Measurements from ENCODE around the gene ZDHHC3.
"Not testable (repeated sequence)": the region's sequence is repeated elsewhere in the genome, so short reads cannot be mapped to it uniquely, and the experiment has no call there.

Gene ZDHHC3

DNA sequence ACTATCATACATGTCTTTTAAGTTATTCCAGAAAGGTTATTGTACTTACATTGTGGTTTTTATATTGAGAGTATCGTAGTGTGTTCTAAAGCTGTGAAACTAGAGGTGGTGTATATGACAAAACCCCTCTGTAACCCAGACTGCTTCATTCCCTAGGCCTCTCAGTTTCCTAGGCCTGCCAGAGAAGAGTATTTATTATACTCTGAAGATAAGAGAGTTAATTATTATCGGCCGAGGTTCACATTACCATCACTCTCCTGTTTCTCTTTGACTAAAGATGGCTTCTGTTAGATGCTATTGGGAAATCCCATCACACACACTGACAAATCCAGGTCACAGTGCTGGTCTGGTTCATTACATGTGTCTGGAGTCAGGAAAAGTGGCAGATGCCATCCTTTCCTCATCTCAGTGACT is 20.6 kb upstream of the ZDHHC3 start:
- in situ Hi-C loops (cut with MboI; ENCODE audit: low sequenced_read_pairs): no loop called here

DNA sequence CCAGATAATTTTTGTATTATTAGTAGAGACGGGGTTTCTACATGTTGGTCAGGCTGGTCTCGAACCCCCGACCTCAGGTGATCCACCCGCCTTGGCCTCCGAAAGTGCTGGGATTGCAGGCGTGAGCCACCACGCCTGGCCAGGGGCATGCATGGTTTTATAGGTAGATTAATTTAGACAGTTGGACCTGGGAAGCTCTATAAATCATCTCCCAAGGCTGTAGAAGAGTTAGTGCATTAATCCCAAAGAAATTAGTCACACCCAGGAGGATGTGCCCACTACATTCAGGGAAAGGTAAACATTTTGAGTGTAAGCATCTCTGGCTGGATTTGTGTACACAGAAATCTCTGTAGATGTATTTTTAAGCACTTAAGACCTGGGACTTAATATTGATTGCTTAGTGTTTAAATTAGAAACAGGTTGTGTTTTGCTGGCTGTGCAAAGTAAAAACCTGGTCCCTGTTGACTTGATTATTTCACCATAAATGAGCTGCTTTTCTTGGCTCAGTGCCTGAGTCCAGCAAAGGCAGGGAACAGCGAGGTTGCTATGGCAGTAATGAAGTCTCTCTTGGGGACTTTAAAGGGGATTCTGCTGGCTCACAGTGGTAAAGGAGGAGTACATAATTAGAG is 19.3 kb upstream of the ZDHHC3 start:
- in situ Hi-C loops (cut with MboI; ENCODE audit: low sequenced_read_pairs): no loop called here

DNA sequence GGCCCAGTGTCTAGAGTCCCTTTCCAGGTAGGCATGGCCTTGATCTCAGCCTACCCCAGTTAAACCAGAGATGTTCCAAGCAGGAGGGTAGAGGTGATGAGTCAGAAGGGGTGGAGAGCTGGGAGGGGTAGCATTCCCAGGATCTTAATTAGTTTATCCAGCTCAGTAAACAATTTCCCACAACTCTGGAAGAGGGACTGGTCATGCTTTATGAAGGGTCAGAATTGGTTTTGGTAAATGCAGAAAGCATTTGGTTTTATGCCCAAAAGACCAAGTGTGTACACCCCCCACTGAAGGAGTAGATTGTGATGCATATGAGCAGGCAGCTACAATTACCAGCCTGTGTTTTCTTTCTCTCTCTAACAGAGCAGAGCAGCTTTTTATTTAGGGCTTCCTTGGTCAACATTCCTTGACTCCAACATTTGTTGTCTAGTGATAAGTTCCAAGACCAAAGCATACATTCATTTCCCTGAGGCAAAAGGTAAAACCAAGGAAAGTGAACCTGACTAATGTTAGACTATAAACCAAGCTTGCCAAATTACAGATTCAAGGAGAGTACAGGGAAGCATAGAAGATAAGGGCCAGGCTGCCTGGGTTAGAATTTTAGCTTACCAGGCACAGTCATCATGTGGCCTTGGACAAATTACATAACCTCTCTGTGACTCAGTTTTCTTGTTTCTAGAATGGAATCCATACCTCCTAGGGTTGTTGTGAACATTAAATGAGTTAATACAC is 17.7 kb upstream of the ZDHHC3 start:
- in situ Hi-C loops (cut with MboI; ENCODE audit: low sequenced_read_pairs): no loop called here

DNA sequence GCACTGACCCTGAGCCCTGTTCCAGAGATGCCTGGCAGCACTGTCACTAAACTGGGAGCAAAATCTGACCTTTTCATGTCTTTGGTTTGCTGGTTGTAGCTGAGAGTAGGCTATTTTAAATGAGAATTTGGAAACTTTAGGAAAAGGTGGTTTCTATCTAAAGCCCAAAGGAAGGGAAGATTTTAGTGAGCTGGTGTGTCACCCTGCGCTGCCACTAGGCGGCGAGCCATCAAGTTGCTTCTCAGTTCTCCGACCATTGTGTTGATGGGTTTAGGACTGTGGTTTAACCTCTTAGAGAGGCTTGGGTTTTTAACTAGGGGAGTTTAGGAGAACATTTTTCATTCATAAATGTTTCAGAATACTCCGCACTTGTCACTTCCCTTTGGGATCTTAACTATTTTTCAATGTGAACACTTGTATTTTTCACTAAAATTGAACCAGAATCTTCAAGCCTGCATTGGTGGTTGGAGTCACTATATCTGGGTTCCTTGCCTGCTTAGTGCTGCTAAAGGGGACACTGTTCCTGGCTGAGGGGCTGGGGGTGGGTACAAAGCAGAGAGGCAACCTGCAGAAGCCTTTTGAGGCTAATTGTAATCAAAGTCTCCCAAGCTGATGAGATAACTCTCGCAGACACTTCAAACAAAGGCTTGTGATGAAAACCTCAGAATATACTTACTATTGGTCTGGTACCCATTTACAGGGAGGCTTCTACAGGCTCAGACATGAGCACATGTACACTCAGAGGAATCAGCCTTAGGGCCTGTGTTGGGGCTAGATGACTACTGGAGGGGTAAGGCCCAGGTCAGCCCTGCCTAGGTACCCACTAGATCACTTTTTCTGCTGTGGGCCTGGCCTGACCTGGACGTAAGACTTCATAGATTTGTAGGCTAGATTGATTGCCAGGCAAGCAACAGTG is 16.8 kb upstream of the ZDHHC3 start:
- in situ Hi-C loops (cut with MboI; ENCODE audit: low sequenced_read_pairs): no loop called here

DNA sequence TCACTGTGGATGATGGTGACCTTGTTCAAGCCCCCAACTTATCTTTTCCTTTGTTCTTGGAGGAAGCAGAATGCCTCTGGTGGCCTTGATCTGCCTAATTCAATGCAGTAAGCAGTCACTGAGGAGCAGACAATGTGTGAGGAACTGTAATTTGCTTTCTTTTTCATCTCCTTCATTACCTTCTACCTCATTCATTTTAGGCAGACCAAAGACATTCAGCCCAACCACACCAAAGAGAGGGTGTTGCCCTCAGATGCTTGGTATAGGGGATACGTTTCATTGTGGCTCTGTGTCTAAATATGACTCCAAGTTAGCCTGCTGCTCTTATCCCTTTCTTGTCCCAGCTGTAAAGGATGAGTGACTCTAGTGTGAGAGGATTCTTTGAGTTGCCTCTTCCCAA is 15.4 kb upstream of the ZDHHC3 start:
- in situ Hi-C loops (cut with MboI; ENCODE audit: low sequenced_read_pairs): no loop called here

DNA sequence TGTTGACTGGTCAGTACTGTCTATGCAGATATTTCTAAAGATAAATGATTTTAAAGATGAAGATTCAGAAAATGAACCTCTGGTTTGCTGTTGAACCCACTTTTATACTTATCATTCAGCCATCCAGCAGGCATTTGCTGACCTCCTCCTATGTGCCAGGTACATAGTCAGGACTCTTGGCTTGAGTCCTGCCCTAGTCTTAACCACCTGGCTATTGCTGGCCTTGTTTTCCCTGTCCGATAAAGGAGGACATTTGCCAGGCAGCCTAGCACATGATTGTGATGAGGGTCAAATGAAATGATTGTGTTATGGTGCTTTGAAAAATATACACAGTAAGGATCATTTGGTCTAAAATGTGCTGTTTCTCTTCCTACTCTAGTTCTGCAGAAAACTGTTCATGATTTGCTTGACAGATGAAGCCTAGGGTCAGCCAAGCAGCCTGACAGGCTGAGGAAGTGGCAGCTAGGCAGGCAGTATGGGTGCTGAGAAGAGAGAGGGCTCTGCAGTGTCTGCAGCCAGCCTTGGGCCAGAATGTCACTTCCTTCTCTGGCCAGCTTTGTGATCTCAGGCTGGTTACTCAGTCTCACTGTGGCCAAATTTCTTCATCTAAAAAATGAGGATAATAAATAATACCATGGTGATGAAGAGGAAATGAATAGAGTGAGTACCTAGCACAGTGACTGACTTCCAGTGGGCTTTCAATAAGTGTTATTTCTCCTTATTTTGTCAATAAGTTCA is 13.8 kb upstream of the ZDHHC3 start:
- in situ Hi-C loops (cut with MboI; ENCODE audit: low sequenced_read_pairs): no loop called here

DNA sequence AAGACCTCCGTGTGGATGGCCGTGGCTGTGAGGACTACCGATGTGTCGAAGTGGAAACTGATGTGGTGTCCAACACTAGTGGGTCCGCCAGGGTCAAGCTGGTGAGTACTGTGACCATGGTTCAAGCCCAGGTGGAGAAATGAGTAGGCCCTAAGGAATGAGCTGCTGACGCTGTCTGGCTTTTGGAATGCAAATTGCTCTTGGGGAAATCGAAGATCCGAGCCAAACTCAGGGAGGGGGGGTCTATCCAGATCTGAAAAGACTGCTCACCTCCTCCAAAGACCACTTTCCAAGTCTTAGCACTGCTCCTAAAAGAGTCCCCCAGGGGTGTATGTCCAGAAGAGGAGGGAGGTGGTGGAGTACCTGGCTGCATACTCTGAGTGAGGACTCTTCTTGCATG is 13.2 kb upstream of the ZDHHC3 start:
- in situ Hi-C loops (cut with MboI; ENCODE audit: low sequenced_read_pairs): no loop called here

DNA sequence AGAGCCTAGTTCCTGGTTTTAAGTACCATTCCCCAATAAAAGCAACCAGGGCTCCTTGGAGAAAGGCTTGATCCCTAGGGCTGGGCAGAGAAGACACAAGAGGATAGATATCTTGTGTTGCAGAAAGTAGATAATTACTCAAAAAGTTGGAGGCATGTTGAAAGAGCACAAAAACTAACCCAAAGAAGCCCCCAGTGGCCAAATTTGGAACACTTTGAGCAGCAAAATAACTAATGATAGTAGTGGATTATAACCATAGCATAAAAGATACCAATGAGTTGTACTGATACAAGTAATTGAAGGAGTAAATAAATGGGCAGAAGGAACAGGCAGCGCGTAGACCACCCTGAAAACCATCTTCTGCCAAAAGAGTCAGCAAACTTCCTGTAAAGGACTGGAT is 12.1 kb upstream of the ZDHHC3 start:
- in situ Hi-C loops (cut with MboI; ENCODE audit: low sequenced_read_pairs): no loop called here

DNA sequence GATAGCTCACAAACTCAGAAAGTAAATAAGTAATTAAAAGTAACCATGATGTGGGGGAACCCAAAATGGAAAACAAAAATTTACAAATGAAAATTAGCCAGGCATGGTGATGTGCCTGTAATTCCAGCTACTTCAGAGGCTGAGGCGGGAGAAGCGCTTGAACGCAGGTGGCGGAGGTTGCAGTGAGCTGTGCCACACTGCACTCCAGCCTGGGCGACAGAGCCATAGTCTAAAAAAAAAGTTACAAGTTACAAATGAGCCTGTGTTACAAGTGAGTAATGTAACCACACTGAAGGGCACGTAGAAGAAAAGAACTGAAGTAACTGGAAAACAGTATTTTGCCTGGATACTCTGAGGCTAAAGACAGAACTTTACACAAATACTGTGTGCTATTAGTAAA is 11.4 kb upstream of the ZDHHC3 start:
- in situ Hi-C loops (cut with MboI; ENCODE audit: low sequenced_read_pairs): no loop called here

DNA sequence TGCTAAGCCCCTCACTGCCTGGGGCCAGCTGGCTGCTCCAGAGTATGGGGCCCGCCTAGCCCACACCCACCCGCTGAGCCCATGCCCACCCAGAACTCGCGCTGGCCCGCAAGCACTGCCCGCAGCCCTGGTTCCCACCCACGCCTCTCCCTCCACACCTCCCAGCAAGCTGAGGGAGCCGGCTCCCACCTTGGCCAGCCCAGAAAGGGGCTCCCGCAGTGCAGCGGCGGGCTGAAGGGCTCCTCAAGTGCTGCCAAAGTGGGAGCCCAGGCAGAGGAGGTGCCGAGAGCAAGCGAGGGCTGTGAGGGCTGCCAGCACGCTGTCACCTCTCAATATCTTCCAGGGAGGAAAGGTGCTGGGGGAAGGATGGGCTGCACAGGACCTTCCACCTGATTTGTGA is 10.4 kb upstream of the ZDHHC3 start:
- in situ Hi-C loops (cut with MboI; ENCODE audit: low sequenced_read_pairs): not testable (repeated sequence)

DNA sequence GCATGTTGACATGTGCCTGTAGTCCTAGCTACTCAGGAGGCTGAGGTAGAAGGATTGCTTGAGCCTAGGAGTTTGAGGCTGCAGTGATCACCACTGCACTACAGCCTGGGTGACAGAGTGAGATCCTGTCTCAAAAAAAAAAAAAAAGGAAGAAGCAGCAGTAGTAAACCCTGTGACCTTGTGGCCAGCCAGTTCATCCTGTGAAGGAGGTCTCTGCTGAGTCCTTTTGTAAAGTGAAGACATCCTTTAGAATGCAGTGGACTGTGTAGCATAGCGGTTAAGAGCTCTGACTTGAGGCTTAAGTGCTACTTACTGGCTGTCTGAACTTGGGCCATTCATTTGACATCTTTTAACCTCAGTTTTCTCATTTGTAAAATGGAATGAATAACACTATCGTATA is 8.4 kb upstream of the ZDHHC3 start:
- in situ Hi-C loops (cut with MboI; ENCODE audit: low sequenced_read_pairs): no loop called here

DNA sequence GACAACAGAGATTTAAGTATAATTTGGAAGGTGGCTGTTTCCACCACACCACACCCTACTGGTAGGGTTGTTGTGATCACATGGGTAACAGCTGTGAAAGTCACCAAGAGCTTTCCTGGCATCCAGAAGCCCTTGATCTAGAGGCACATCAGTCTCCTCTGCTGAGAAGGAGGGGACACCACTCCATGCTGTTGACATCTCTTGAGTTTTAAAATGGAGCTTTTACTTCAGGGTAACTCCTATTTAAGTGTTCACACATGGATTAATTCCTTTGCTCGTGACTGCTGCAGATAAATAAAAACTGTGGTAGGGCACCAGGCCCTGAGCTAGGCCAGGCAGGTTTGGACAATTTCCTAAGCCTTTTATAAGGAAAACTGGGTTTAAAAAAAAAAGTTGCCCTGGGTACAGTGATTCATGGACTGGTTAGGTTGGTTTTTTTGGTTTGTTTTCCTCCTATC is 7.5 kb upstream of the ZDHHC3 start:
- in situ Hi-C loops (cut with MboI; ENCODE audit: low sequenced_read_pairs): no loop called here

DNA sequence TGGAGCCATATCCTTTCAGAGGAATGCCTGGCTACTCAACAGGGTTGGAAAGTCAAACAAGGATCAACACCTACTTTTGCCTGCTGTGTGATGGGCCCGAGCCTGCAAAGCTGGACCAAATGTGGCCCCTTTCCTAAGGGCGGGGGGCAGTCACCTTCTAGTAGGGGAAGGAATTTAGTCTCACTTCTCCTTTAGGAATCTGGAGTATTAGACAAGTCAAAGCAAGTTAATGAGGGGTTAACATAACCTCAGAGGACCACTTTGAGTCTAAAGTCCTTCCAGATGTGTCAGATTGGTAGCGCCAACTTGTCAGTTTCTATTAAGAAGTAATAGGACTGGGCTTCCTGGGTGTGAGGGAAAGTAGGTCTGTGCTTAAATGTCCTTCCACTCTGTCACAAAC is 6.8 kb upstream of the ZDHHC3 start:
- in situ Hi-C loops (cut with MboI; ENCODE audit: low sequenced_read_pairs): no loop called here

DNA sequence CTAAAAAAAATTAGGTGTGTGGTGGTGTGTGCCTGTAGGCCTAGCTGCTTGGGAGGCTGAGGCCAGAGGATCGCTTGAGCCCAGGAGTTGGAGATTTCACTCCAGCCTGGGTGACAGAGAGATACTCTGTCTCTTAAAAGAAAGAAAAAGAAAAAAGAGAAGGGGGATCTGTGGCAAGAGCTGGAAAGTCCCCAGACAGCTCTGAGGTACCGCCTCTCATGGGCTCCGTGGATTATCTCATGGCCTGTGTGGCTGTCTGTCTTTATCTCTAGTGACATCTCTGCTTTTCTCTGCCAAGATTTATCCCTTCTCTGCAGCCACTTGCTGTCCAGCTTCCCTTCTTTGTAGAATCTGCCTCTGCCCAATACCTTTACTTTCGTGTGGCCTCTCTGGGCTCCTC is 5.8 kb upstream of the ZDHHC3 start:
- in situ Hi-C loops (cut with MboI; ENCODE audit: low sequenced_read_pairs): no loop called here

DNA sequence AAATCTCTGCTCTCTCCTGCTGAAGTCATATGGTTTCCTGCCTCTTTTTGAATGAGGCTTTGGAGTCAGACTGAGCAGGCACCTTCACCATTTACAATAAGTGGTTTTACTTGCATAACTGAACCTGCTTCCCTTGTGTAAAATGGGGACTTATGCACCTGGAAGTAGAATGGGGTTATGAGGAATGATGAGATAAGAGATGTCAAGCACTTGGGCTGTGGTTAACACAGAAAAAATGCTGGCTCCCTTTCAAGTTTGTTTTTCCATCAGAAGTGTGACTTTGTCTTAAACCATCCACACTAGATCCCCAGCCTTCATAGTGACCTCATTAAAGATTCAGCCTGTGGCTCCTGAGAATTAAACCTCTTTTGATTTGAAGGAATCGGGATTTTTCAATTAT is 5.2 kb upstream of the ZDHHC3 start:
- in situ Hi-C loops (cut with MboI; ENCODE audit: low sequenced_read_pairs): no loop called here

DNA sequence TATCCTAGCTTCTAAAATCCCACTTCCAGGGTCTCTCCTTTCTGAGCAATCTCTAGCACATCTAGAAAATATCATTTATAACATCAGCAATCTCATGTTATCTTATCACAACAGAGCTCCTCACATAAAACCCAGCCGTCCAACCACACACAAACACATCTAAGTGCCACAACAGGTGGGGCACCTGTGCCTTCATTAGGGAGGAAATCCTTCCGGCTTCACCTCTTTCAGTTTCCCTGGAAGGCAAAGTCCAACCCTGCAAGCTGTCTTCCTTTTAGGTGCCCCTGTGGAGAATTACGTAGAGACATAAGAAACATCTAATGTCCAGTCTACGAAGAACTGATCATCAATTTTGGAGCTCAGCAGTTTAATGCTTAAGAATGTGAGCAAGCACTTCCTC is 1.6 kb downstream of the ZDHHC3 start:
- in situ Hi-C loops (cut with MboI; ENCODE audit: low sequenced_read_pairs): no loop called here

DNA sequence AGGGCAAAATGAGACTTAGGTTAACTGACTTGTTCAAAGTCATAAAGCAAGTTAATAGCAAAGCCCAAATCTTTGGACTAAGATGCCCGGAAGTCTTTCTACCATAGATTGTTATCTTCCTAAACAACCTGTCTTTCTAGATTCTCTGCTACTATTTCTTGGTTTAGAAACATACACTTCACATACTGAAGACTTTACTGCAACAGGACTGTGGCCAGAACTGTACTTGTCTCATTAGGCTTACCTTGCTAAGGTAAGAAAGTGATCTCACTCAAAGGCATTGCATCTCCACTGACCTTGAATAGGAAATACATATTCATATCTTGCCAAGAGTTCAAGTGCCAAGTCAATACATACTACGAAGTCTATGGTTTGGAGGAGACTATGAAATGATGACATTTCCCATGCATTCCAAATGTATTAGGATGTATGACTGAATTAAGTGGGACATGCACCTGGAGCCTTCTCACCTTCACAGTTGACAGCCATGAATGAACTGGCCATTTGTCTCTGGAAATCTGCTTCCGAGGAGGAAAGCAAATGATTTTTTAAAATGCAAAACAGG is 5.0 kb downstream of the ZDHHC3 start:
- in situ Hi-C loops (cut with MboI; ENCODE audit: low sequenced_read_pairs): no loop called here

DNA sequence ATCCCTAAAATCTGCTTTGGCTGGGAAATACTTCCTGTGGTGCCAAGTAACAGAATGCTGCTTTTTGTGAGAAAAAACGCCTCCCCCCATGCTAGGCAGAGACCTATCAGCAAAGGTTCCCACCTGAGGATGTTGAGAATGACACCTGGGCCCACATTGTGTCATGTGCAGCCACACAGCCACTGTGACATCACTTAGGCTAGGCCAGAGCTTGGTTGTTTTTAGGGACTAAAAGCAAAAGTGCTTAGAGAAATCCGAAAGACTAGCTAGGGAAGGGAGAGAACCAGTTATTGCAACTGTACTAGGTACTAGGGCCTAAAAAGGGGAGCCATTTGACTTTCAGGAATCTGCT is 6.2 kb downstream of the ZDHHC3 start:
- in situ Hi-C loops (cut with MboI; ENCODE audit: low sequenced_read_pairs): no loop called here

DNA sequence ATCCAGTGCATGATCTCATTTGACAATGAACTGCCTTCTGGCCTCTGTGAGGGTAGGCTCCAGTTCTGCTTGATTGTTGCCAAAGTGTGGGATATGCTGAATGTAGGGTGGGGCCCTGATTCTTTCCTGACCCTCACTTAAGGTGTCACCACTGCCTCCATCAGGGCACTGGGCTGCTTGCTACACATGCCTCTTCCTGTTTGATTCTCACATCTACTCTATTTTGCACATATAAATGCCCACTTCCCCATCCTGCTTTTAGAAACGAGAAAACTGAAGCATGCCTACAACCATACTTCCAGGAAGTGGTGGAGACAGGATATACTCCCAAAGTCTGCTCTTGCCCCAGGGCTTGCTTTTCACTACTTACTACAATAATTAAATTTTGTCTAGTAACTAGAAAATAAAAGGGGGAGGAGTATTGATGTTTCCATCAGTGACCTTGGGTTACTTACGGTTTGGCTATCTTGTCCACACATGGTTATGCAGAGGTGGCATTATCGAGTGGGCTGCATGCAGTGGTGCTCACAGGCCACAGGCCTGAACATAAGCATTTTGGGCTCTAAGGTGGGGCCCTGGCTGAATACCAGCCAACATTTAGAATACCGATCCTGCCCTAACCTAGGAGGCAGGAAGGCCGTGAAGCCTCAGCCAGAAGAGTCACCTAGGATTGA is 6.7 kb downstream of the ZDHHC3 start:
- in situ Hi-C loops (cut with MboI; ENCODE audit: low sequenced_read_pairs): no loop called here

DNA sequence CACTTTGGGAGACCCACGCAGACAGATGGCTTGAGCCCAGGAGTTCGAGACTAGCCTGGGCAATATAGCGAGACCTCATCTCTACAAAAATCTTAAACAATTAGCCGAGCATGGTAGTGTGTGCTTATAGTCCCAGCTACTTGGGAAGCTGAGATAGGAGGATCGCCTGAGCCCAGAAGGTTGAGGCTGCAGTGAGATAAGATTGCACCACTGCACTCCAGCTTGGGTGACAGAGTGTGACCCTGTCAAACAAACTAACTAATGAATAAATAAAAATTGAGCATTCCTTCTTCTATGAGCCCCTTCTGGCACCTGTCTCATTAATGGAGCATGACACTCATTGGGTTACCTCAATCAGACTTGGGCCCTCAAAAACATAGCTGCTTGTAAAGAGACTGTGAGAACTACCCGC is 7.5 kb downstream of the ZDHHC3 start:
- in situ Hi-C loops (cut with MboI; ENCODE audit: low sequenced_read_pairs): no loop called here
